ENCODE measurements around the gene LTA.
"Not testable (repeated sequence)": the region's sequence is repeated elsewhere in the genome, so short reads cannot be mapped to it uniquely, and the experiment has no call there.

LTA gene

GRCh38 chr6:31581434-31582229 is 9.5 kb downstream of the LTA start:
- Histone ChIP-seq H3K4me3 (ENCODE audit: low read depth in 1 of 2, low read length in 2 of 2) (peak overlapping the region; percentile 83 to 86), H3K4me1 (ENCODE audit: control insufficient read depth in 1 of 2, insufficient read depth in 2 of 2, low read length in 2 of 2) (peaks cover 0 to 17% of the 10 kb centered on the region in 2 donors), H3K36me3 (ENCODE audit: control insufficient read depth in 1 of 2, insufficient read depth in 2 of 2, low read length in 2 of 2) (no peaks in the 10 kb centered on the region), H3K27me3 (ENCODE audit: low read depth, low read length) (no peaks in the 10 kb centered on the region), H3K9me3 (ENCODE audit: control insufficient read depth in 1 of 2, low read length in 2 of 2) (no peaks in the 10 kb centered on the region), H3K27ac (ENCODE audit: low read length) (peak overlapping the region; percentile 65)

- Histone ChIP-seq H3K27ac (ENCODE audit: low read length) (peak within 1 kb of the TSS; percentile 65), H3K4me1 (ENCODE audit: control insufficient read depth in 1 of 2, insufficient read depth in 2 of 2, low read length in 2 of 2) (peaks cover 0 to 23% of the 10 kb centered on the region in 2 donors), H3K9me3 (ENCODE audit: control insufficient read depth in 1 of 2, low read length in 2 of 2) (no peaks in the 10 kb centered on the region), H3K27me3 (ENCODE audit: low read depth, low read length) (no peaks in the 10 kb centered on the region), H3K36me3 (ENCODE audit: control insufficient read depth in 1 of 2, insufficient read depth in 2 of 2, low read length in 2 of 2) (no peaks in the 10 kb centered on the region), H3K4me3 (ENCODE audit: low read depth in 1 of 2, low read length in 2 of 2) (peak within 1 kb of the TSS; percentile 83 to 86)
Measured at GRCh38 chr6:31582230-31582643, 10.1 kb downstream of the LTA start, which contains the start of gene LTB. Gene LTB, minus strand, starts transcription at chr6:31582424. Its CDS starts 7 bp downstream, at chr6:31582417.

- no peak overlapping the region for H3K4me3 ChIP-seq (ENCODE audit: low read depth in 1 of 2, low read length in 2 of 2)
- no peaks in the 10 kb centered on the region for H3K9me3 ChIP-seq (ENCODE audit: control insufficient read depth in 1 of 2, low read length in 2 of 2)
- H3K27ac ChIP-seq (ENCODE audit: low read length): no peak overlapping the region
- no peaks in the 10 kb centered on the region for H3K27me3 ChIP-seq (ENCODE audit: low read depth, low read length)
- H3K36me3 ChIP-seq (ENCODE audit: control insufficient read depth in 1 of 2, insufficient read depth in 2 of 2, low read length in 2 of 2): no peaks in the 10 kb centered on the region
- peaks cover 0 to 20% of the 10 kb centered on the region in 2 donors for H3K4me1 ChIP-seq (ENCODE audit: control insufficient read depth in 1 of 2, insufficient read depth in 2 of 2, low read length in 2 of 2)
Measured at GRCh38 chr6:31585491-31585890, 13.4 kb downstream of the LTA start.

- Histone ChIP-seq H3K4me3 (ENCODE audit: low read depth in 1 of 2, low read length in 2 of 2) (peak within 1 kb of the TSS in 1 of 2 donors; percentile 42), H3K27ac (ENCODE audit: low read length) (no peak within 1 kb of the TSS), H3K4me1 (ENCODE audit: control insufficient read depth in 1 of 2, insufficient read depth in 2 of 2, low read length in 2 of 2) (peaks cover 0 to 18% of the 10 kb centered on the region in 2 donors)
Measured at GRCh38 chr6:31586008-31586407, 13.9 kb downstream of the LTA start, which contains the start of gene LST1. Gene LST1, plus strand, starts transcription at chr6:31586277. Its CDS starts 1,023 bp downstream, at chr6:31587300.

GRCh38 chr6:31586599-31587281 is 14.7 kb downstream of the LTA start:
- Histone ChIP-seq H3K27me3 (ENCODE audit: low read depth, low read length) (no peaks in the 10 kb centered on the region), H3K9me3 (ENCODE audit: control insufficient read depth in 1 of 2, low read length in 2 of 2) (no peaks in the 10 kb centered on the region), H3K4me3 (ENCODE audit: low read depth in 1 of 2, low read length in 2 of 2) (peak overlapping the region in 1 of 2 donors; percentile 42), H3K27ac (ENCODE audit: low read length) (no peak overlapping the region), H3K36me3 (ENCODE audit: control insufficient read depth in 1 of 2, insufficient read depth in 2 of 2, low read length in 2 of 2) (no peaks in the 10 kb centered on the region), H3K4me1 (ENCODE audit: control insufficient read depth in 1 of 2, insufficient read depth in 2 of 2, low read length in 2 of 2) (peaks cover 0 to 15% of the 10 kb centered on the region in 2 donors)

More at GRCh38 chr6:31586008-31586407, 13.9 kb downstream of the LTA start, which contains the start of gene LST1:
- no peaks in the 10 kb centered on the region for H3K36me3 ChIP-seq (ENCODE audit: control insufficient read depth in 1 of 2, insufficient read depth in 2 of 2, low read length in 2 of 2)
- no peaks in the 10 kb centered on the region for H3K9me3 ChIP-seq (ENCODE audit: control insufficient read depth in 1 of 2, low read length in 2 of 2)
- H3K27me3 ChIP-seq (ENCODE audit: low read depth, low read length): no peaks in the 10 kb centered on the region

GRCh38 chr6:31587791-31588777 is 16.0 kb downstream of the LTA start:
- H3K4me1 ChIP-seq (ENCODE audit: control insufficient read depth in 1 of 2, insufficient read depth in 2 of 2, low read length in 2 of 2): peaks cover 0 to 7% of the 10 kb centered on the region in 2 donors
- peak overlapping the region; percentile 8 for H3K27ac ChIP-seq (ENCODE audit: low read length)
- H3K9me3 ChIP-seq (ENCODE audit: control insufficient read depth in 1 of 2, low read length in 2 of 2): no peaks in the 10 kb centered on the region
- H3K36me3 ChIP-seq (ENCODE audit: control insufficient read depth in 1 of 2, insufficient read depth in 2 of 2, low read length in 2 of 2): no peaks in the 10 kb centered on the region
- peak overlapping the region; percentile 26 to 42 for H3K4me3 ChIP-seq (ENCODE audit: low read depth in 1 of 2, low read length in 2 of 2)
- H3K27me3 ChIP-seq (ENCODE audit: low read depth, low read length): no peaks in the 10 kb centered on the region

GRCh38 chr6:31588871-31589650 is 17.0 kb downstream of the LTA start:
- Histone ChIP-seq H3K27me3 (ENCODE audit: low read depth, low read length) (no peaks in the 10 kb centered on the region), H3K27ac (ENCODE audit: low read length) (no peak overlapping the region), H3K36me3 (ENCODE audit: control insufficient read depth in 1 of 2, insufficient read depth in 2 of 2, low read length in 2 of 2) (no peaks in the 10 kb centered on the region), H3K4me1 (ENCODE audit: control insufficient read depth in 1 of 2, insufficient read depth in 2 of 2, low read length in 2 of 2) (peaks cover 0 to 7% of the 10 kb centered on the region in 2 donors), H3K4me3 (ENCODE audit: low read depth in 1 of 2, low read length in 2 of 2) (no peak overlapping the region), H3K9me3 (ENCODE audit: control insufficient read depth in 1 of 2, low read length in 2 of 2) (no peaks in the 10 kb centered on the region)

- not testable (repeated sequence) for H3K4me3 ChIP-seq (ENCODE audit: low read depth in 1 of 2, low read length in 2 of 2); H3K27me3 ChIP-seq (ENCODE audit: low read depth, low read length); H3K36me3 ChIP-seq (ENCODE audit: control insufficient read depth in 1 of 2, insufficient read depth in 2 of 2, low read length in 2 of 2); H3K27ac ChIP-seq (ENCODE audit: low read length); H3K9me3 ChIP-seq (ENCODE audit: control insufficient read depth in 1 of 2, low read length in 2 of 2); H3K4me1 ChIP-seq (ENCODE audit: control insufficient read depth in 1 of 2, insufficient read depth in 2 of 2, low read length in 2 of 2)
Measured at GRCh38 chr6:31590691-31591090, 18.6 kb downstream of the LTA start.

- no peaks in the 10 kb centered on the region for H3K27me3 ChIP-seq (ENCODE audit: low read depth, low read length)
- no peak overlapping the region for H3K4me3 ChIP-seq (ENCODE audit: low read depth in 1 of 2, low read length in 2 of 2)
- no peak overlapping the region for H3K27ac ChIP-seq (ENCODE audit: low read length)
- H3K4me1 ChIP-seq (ENCODE audit: control insufficient read depth in 1 of 2, insufficient read depth in 2 of 2, low read length in 2 of 2): no peaks in the 10 kb centered on the region
- H3K36me3 ChIP-seq (ENCODE audit: control insufficient read depth in 1 of 2, insufficient read depth in 2 of 2, low read length in 2 of 2): no peaks in the 10 kb centered on the region
- no peaks in the 10 kb centered on the region for H3K9me3 ChIP-seq (ENCODE audit: control insufficient read depth in 1 of 2, low read length in 2 of 2)
Measured at GRCh38 chr6:31592396-31592771, 20.3 kb downstream of the LTA start.

GRCh38 chr6:31597006-31597405 is 24.9 kb downstream of the LTA start:
- no peaks in the 10 kb centered on the region for H3K27me3 ChIP-seq (ENCODE audit: low read depth, low read length)
- H3K36me3 ChIP-seq (ENCODE audit: control insufficient read depth in 1 of 2, insufficient read depth in 2 of 2, low read length in 2 of 2): no peaks in the 10 kb centered on the region
- no peak overlapping the region for H3K4me3 ChIP-seq (ENCODE audit: low read depth in 1 of 2, low read length in 2 of 2)
- H3K9me3 ChIP-seq (ENCODE audit: control insufficient read depth in 1 of 2, low read length in 2 of 2): no peaks in the 10 kb centered on the region
- no peak overlapping the region for H3K27ac ChIP-seq (ENCODE audit: low read length)
- H3K4me1 ChIP-seq (ENCODE audit: control insufficient read depth in 1 of 2, insufficient read depth in 2 of 2, low read length in 2 of 2): no peaks in the 10 kb centered on the region

All from muscle layer of duodenum (tissue), 2 donors.